GM23248 (cell line): ENCODE results near the gene KRT15. TPM values are rescaled to one million over a fixed set of nuclear protein-coding genes. Genes with fewer than 3 reads are reported as not detected.
A peak's percentile ranks its signal among the peaks of the same experiment; 100 is the strongest.

ENCODE experiments used
- DNase-seq: peaks from one replicate; pipeline ENCODE4 v3.0.0-alpha.2; 2015
- H2AFZ ChIP-seq: fragments of 200-600 bp; sonication (generic); 2 replicates; pipeline ENCODE4 v1.6.1; 2016; ENCODE audit warnings: antibody characterized with exemption
- H3F3A ChIP-seq: fragments of 200-600 bp; sonication (generic); 2 replicates; pipeline ENCODE4 v1.6.1; 2016; ENCODE audit warnings: mild to moderate bottlenecking, antibody characterized with exemption, mixed run types; ENCODE audit not compliant: insufficient read depth
- H3K27ac ChIP-seq: fragments of 200-600 bp; sonication (generic); 2 replicates; pipeline ENCODE4 v1.5.1; 2016; ENCODE audit warnings: mild to moderate bottlenecking
- H3K27me3 ChIP-seq: fragments of 200-600 bp; sonication (generic); replicated peaks from 2 replicates; pipeline ENCODE4 v1.6.1; 2016; ENCODE audit warnings: mild to moderate bottlenecking; ENCODE audit not compliant: insufficient read depth
- H3K36me3 ChIP-seq: fragments of 200-600 bp; sonication (generic); 2 replicates; pipeline ENCODE4 v1.6.1; 2016; ENCODE audit warnings: low read depth, mild to moderate bottlenecking
- H3K4me1 ChIP-seq: fragments of 200-600 bp; sonication (generic); 2 replicates; pipeline ENCODE4 v1.6.1; 2016; ENCODE audit warnings: mild to moderate bottlenecking; ENCODE audit not compliant: insufficient read depth
- H3K4me2 ChIP-seq: fragments of 200-600 bp; sonication (generic); one replicate; pipeline ENCODE4 v1.6.1; 2016; ENCODE audit warnings: mild to moderate bottlenecking; ENCODE audit not compliant: unreplicated experiment
- H3K4me3 ChIP-seq: fragments of 200-600 bp; sonication (generic); 2 replicates; pipeline ENCODE4 v1.5.1; 2016; ENCODE audit warnings: mild to moderate bottlenecking
- H3K79me2 ChIP-seq: fragments of 200-600 bp; sonication (generic); 2 replicates; pipeline ENCODE4 v1.6.1; 2016; ENCODE audit warnings: mild to moderate bottlenecking; ENCODE audit not compliant: insufficient read depth
- H3K9ac ChIP-seq: fragments of 200-600 bp; sonication (generic); 2 replicates; pipeline ENCODE4 v1.6.1; 2016; ENCODE audit warnings: mild to moderate bottlenecking
- H3K9me2 ChIP-seq: fragments of 200-600 bp; sonication (generic); 2 replicates; pipeline ENCODE4 v1.6.1; 2016; ENCODE audit warnings: mixed run types, mild to moderate bottlenecking, moderate library complexity; ENCODE audit not compliant: insufficient read depth
- H3K9me3 ChIP-seq: fragments of 200-600 bp; sonication (generic); one replicate; pipeline ENCODE4 v1.6.1; 2017; ENCODE audit warnings: low read depth
- H4K20me1 ChIP-seq: fragments of 200-600 bp; sonication (generic); 2 replicates; pipeline ENCODE4 v1.6.0; 2016; ENCODE audit not compliant: insufficient read depth
- EZH2 ChIP-seq: fragments of 200-600 bp; sonication (generic); IDR thresholded peaks from 2 replicates; pipeline ENCODE4 v1.6.1; 2018; ENCODE audit warnings: antibody characterized with exemption, mild to moderate bottlenecking; ENCODE audit not compliant: insufficient read depth, poor library complexity, severe bottlenecking
- EZH2phosphoT487 ChIP-seq: fragments of 200-600 bp; sonication (generic); IDR thresholded peaks from 2 replicates; pipeline ENCODE4 v1.6.1; 2018; ENCODE audit warnings: antibody characterized with exemption, moderate library complexity, mild to moderate bottlenecking, low read depth; ENCODE audit not compliant: insufficient read depth
- WGBS, 2 experiments: methylation state at CpG; one replicate each; pipeline ENCODE4 v1.1.6; 2015 to 2017; ENCODE audit warnings: low lambda C conversion rate in 2 of 2, low coverage in 1 of 2; ENCODE audit errors: missing lambda C conversion rate in 2 of 2; 5-methylcytosine and 5-hydroxymethylcytosine counted together
- in situ Hi-C: fragments of 300-500 bp; cut with MboI; formaldehyde crosslinking; loops from 2 replicates; pipeline ENCODE4 v1.15.0; 2020
- polyA plus RNA-seq: library from polyadenylated mRNA; unstranded; fragments of >200 nt; fragmentation: Nextera tagmentation; extraction: Ambion mirVana; gene quantifications from 2 replicates; pipeline ENCODE4 v1.2.1, GENCODE V29; 2016
- total RNA-seq: library from RNA; depleted of rRNA; stranded (reverse); fragments of >200 nt; shearing (Covaris generic); gene quantifications from 2 replicates; pipeline ENCODE4 v1.2.3, GENCODE V29; 2014

Gene KRT15
- total and polyA plus RNA-seq, 2 experiments from 2014 or later, result 0.65 to 2.3 TPM

- Histone ChIP-seq H3K9me3 (no peaks in the 10 kb centered on the region), H3K9ac (no peak overlapping the region), H3K79me2 (no peaks in the 10 kb centered on the region), H3K4me3 (no peak overlapping the region), H3K27ac (no peak overlapping the region), H3K36me3 (no peaks in the 10 kb centered on the region), H4K20me1 (no peaks in the 10 kb centered on the region), H3K9me2 (no peaks in the 10 kb centered on the region), H3F3A (peaks cover 3% of the 10 kb centered on the region; the same call in 1 of the 2 replicates), H3K4me1 (0 out of 2 replicates have a peak, but pooled peaks cover 8% of the 10 kb centered on the region), H3K27me3 (no peaks in the 10 kb centered on the region), H3K4me2 (no peak overlapping the region), H2AFZ (no peak overlapping the region)
- no peak for TF ChIP-seq EZH2phosphoT487
- TF ChIP-seq EZH2, result no peak
- 89 to 91% methylated on average over 5 of the region's 5 CpGs for WGBS, 2 experiments
- in situ Hi-C loops, result no loop called here
- DNase-seq, result no peak
Measured at GRCh38 chr17:41555105-41555887, 36.6 kb upstream of the KRT15 start.

DNA sequence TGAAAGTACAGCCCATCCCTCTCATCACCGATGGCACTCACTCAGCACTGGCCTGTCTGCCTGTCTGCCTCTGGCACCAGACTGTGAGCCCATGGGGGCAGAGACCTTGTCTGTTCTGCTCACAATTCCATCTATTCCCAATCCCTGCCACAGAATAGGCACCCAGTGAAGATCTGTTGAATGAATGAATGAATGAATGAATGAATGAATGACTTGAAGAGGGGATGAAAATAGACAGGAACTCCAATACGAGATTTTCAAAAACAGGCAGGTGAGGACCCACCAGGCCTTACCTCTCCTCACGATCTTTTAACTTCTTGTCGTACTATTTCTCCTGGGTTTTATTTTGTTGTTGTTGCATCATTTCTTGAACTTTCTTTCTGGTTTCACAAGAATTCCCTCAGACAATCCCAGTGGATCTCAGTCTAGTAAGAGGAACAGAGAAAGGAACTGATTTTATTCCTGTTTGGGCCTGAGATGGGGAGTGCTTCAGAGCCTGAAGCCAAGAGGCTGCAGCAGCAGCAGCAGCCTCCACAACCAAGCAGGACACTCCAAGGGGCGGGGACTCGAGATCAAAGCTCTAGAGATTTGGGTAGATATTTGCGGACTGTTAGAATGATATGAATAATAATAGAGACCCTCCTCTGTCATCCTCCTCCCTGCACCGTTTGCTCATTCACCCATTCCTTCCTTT, 35.4 kb upstream of the KRT15 start:
- H3K79me2 ChIP-seq, result no peaks in the 10 kb centered on the region
- in situ Hi-C loops, result no loop called here
- H4K20me1 ChIP-seq, result no peaks in the 10 kb centered on the region
- H3K4me2 ChIP-seq, result no peak overlapping the region
- no peak overlapping the region for H2AFZ ChIP-seq
- H3K9me2 ChIP-seq, result no peaks in the 10 kb centered on the region
- no peak overlapping the region for H3K9ac ChIP-seq
- peaks cover 2% of the 10 kb centered on the region; the same call in 1 of the 2 replicates for H3K4me1 ChIP-seq
- H3K36me3 ChIP-seq, result no peaks in the 10 kb centered on the region
- H3F3A ChIP-seq, result peaks cover 3% of the 10 kb centered on the region; the same call in 1 of the 2 replicates
- H3K9me3 ChIP-seq, result no peaks in the 10 kb centered on the region
- no peak overlapping the region for H3K27ac ChIP-seq
- H3K27me3 ChIP-seq, result no peaks in the 10 kb centered on the region
- H3K4me3 ChIP-seq, result no peak overlapping the region
- WGBS, 2 experiments, result 76% methylated on average over 8 of the region's 8 CpGs
- no peak for DNase-seq
- TF ChIP-seq EZH2 (no peak), EZH2phosphoT487 (no peak)

GRCh38 chr17:41553176-41553575, 34.5 kb upstream of the KRT15 start:
- no peak overlapping the region for H2AFZ ChIP-seq
- H3K4me3 ChIP-seq, result no peak overlapping the region
- H4K20me1 ChIP-seq, result no peaks in the 10 kb centered on the region
- H3K4me2 ChIP-seq, result no peak overlapping the region
- TF ChIP-seq EZH2 (no peak), EZH2phosphoT487 (no peak)
- no peak overlapping the region for H3K27ac ChIP-seq
- no peaks in the 10 kb centered on the region for H3K27me3 ChIP-seq
- H3K36me3 ChIP-seq, result no peaks in the 10 kb centered on the region
- no peaks in the 10 kb centered on the region for H3K9me3 ChIP-seq
- H3K9me2 ChIP-seq, result no peaks in the 10 kb centered on the region
- 75 to 81% methylated on average over 4 of the region's 4 CpGs for WGBS, 2 experiments
- DNase-seq, result peak; percentile 54
- peaks cover 9% of the 10 kb centered on the region for H3K4me1 ChIP-seq
- H3K79me2 ChIP-seq, result no peaks in the 10 kb centered on the region
- peaks cover 9% of the 10 kb centered on the region; the same call in 1 of the 2 replicates for H3F3A ChIP-seq
- in situ Hi-C loops, result no loop called here
- no peak overlapping the region for H3K9ac ChIP-seq

DNA sequence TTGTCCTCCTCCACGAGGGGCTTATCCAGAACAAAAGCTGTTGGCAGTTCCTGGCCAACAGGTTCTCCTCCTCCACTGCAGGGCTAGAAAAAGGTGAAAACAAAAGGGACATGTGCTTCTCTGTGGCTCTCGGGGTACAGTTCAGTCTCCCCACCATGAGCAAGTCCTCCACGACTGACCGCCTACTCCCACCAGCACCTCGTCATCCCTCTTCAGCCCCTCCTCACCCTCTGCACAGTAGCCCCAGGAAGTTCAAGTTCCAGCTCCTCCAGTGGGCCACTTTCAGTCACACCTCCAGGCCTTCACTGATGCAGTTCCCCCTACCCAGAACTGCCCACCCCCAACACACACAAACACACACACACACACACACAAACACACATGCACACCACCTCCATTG, 33.8 kb upstream of the KRT15 start:
- Histone ChIP-seq H3K79me2 (no peaks in the 10 kb centered on the region), H3K9me3 (no peaks in the 10 kb centered on the region), H3K4me1 (peaks cover 14% of the 10 kb centered on the region), H3K27me3 (no peaks in the 10 kb centered on the region), H4K20me1 (no peaks in the 10 kb centered on the region), H3K27ac (no peak overlapping the region), H3K36me3 (no peaks in the 10 kb centered on the region), H2AFZ (no peak overlapping the region), H3K9me2 (no peaks in the 10 kb centered on the region), H3K4me2 (no peak overlapping the region), H3K9ac (no peak overlapping the region), H3F3A (peaks cover 10% of the 10 kb centered on the region; the same call in 1 of the 2 replicates), H3K4me3 (no peak overlapping the region)
- DNase-seq, result no peak
- in situ Hi-C loops, result no loop called here
- TF ChIP-seq EZH2 (no peak), EZH2phosphoT487 (no peak)
- 96 to 97% methylated on average over 5 of the region's 5 CpGs for WGBS, 2 experiments
